ENCODE results near the gene LRRN1.

DNA sequence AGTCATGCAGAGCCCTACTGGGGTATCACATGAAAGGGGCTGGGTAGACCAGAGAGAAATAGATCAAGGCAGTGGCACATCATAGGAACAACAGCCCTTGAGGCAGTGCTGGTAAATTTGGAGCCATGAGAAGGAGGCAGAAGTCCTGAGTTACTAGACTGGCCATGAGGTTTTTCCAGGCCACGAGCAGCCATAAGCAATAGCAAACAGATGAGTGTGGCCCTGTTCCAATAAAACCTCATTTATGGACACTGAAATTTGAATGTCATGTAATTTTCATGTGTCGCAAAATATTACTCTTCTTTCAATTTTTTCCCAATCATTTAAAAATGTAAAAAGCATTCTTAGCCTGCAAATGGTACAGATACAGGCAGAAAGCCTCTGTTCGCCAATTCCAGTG, 28.1 kb upstream of the LRRN1 start:
- no peak for TF ChIP-seq CTCF (IDR thresholded peaks at IDR 0.05 in 8 of 11, conservative IDR thresholded peaks at IDR 0.05 in 3 of 11)
- no peak for TF ChIP-seq POLR2A (IDR thresholded peaks at IDR 0.05)

Measured in spleen (tissue), 7 donors.